HG03175 (cell line): ENCODE measurements around the gene FAM124A.

ENCODE experiments used
- ATAC-seq: cut with Tn5 transposase; IDR thresholded peaks from one replicate; pipeline ENCODE4 v1.9.1; 2021; ENCODE audit warnings: mild to moderate bottlenecking, moderate library complexity; ENCODE audit not compliant: unreplicated experiment

The FAM124A gene

GRCh38 chr13:51332566-51333361, 110.6 kb downstream of the FAM124A start:
- no peak for ATAC-seq

- no peak for ATAC-seq
These were observed 111.2 kb downstream of the FAM124A start for GRCh38 chr13:51333421-51333820.

GRCh38 chr13:51333826-51334225, 111.6 kb downstream of the FAM124A start:
- ATAC-seq = no peak
